Measurements from ENCODE around the gene ZNF575. TPM values are rescaled to one million over a fixed set of nuclear protein-coding genes. Genes with fewer than 3 reads are reported as not detected.

Gene ZNF575
- polyA plus RNA-seq, 1 donor (not counting 4 experiments of a cell fraction or from before 2014, with no cell fraction given), result 0.05 TPM

GRCh38 chr19:43563816-43564457, 30.9 kb downstream of the ZNF575 start:
- Histone ChIP-seq H3K4me2 (ENCODE audit: control insufficient read depth, extremely low read depth, insufficient read depth, low read depth, low read length) (no peak overlapping the region), H3K9me3 (ENCODE audit: control insufficient read depth, low read depth, low read length) (no peaks in the 10 kb centered on the region), H3K9ac (ENCODE audit: control insufficient read depth, extremely low read depth, insufficient read depth, low read length) (no peak overlapping the region), H2AFZ (ENCODE audit: control insufficient read depth, low read length) (no peak overlapping the region), H3K36me3 (ENCODE audit: control insufficient read depth in 2 of 2, extremely low read depth in 1 of 2, insufficient read depth in 2 of 2, low read length in 2 of 2) (peaks cover 0 to 1% of the 10 kb centered on the region in 2 experiments), H3K27ac (ENCODE audit: control insufficient read depth, insufficient read depth, low read length) (no peak overlapping the region), H3K4me1 (ENCODE audit: control insufficient read depth, extremely low read depth, insufficient read depth, low read length) (no peaks in the 10 kb centered on the region), H3K4me3 (ENCODE audit: control insufficient read depth in 2 of 3, extremely low read depth in 1 of 3, insufficient read depth in 2 of 3, low read depth in 1 of 3, low read length in 3 of 3) (no peak overlapping the region), H3K9me1 (ENCODE audit: control insufficient read depth, extremely low read depth, insufficient read depth, low read length) (no peaks in the 10 kb centered on the region), H4K20me1 (ENCODE audit: control insufficient read depth, extremely low read depth, insufficient read depth, low read length) (no peaks in the 10 kb centered on the region), H3K27me3 (ENCODE audit: control insufficient read depth, extremely low read depth, insufficient read depth, low read length) (no peaks in the 10 kb centered on the region), H3K79me2 (ENCODE audit: control insufficient read depth, insufficient read depth, low read length) (no peaks in the 10 kb centered on the region)
- TF ChIP-seq CTCF (optimal IDR thresholded peaks at IDR 0.05 in 1 of 3, IDR thresholded peaks at IDR 0.05 in 1 of 3, conservative IDR thresholded peaks at IDR 0.05 in 1 of 3; ENCODE audit: extremely low read depth in 1 of 3, insufficient read depth in 2 of 3, low read length in 3 of 3) (no peak), EZH2 (IDR thresholded peaks at IDR 0.05; ENCODE audit: low read length) (no peak)
- dilution Hi-C loops (cut with MboI; ENCODE audit: extremely low pct_ligation_motif_present, low sequenced_read_pairs), result no loop called here
- FAIRE-seq, result no peak
- DNase-seq (ENCODE audit: low read depth, low spot score), result no peak

GRCh38 chr19:43564800-43565199, 31.8 kb downstream of the ZNF575 start:
- Histone ChIP-seq H3K9me3 (ENCODE audit: control insufficient read depth, low read depth, low read length) (no peaks in the 10 kb centered on the region), H3K9me1 (ENCODE audit: control insufficient read depth, extremely low read depth, insufficient read depth, low read length) (no peaks in the 10 kb centered on the region), H4K20me1 (ENCODE audit: control insufficient read depth, extremely low read depth, insufficient read depth, low read length) (no peaks in the 10 kb centered on the region), H3K4me2 (ENCODE audit: control insufficient read depth, extremely low read depth, insufficient read depth, low read depth, low read length) (no peak overlapping the region), H3K27ac (ENCODE audit: control insufficient read depth, insufficient read depth, low read length) (no peak overlapping the region), H3K36me3 (ENCODE audit: control insufficient read depth in 2 of 2, extremely low read depth in 1 of 2, insufficient read depth in 2 of 2, low read length in 2 of 2) (peaks cover 0 to 1% of the 10 kb centered on the region in 2 experiments), H2AFZ (ENCODE audit: control insufficient read depth, low read length) (no peak overlapping the region), H3K4me3 (ENCODE audit: control insufficient read depth in 2 of 3, extremely low read depth in 1 of 3, insufficient read depth in 2 of 3, low read depth in 1 of 3, low read length in 3 of 3) (no peak overlapping the region), H3K79me2 (ENCODE audit: control insufficient read depth, insufficient read depth, low read length) (peaks cover 1% of the 10 kb centered on the region), H3K27me3 (ENCODE audit: control insufficient read depth, extremely low read depth, insufficient read depth, low read length) (no peaks in the 10 kb centered on the region), H3K4me1 (ENCODE audit: control insufficient read depth, extremely low read depth, insufficient read depth, low read length) (peaks cover 1% of the 10 kb centered on the region), H3K9ac (ENCODE audit: control insufficient read depth, extremely low read depth, insufficient read depth, low read length) (no peak overlapping the region)
- no peak for DNase-seq (ENCODE audit: low read depth, low spot score)
- FAIRE-seq, result no peak
- no peak for TF ChIP-seq CTCF (optimal IDR thresholded peaks at IDR 0.05 in 1 of 3, IDR thresholded peaks at IDR 0.05 in 1 of 3, conservative IDR thresholded peaks at IDR 0.05 in 1 of 3; ENCODE audit: extremely low read depth in 1 of 3, insufficient read depth in 2 of 3, low read length in 3 of 3)
- no peak for TF ChIP-seq EZH2 (IDR thresholded peaks at IDR 0.05; ENCODE audit: low read length)
- dilution Hi-C loops (cut with MboI; ENCODE audit: extremely low pct_ligation_motif_present, low sequenced_read_pairs), result no loop called here

All from keratinocyte (primary cell).